ENCODE data around the gene SLC6A8. TPM values are rescaled to one million over a fixed set of nuclear protein-coding genes. Genes with fewer than 3 reads are reported as not detected.

The SLC6A8 gene
- total RNA-seq, 1 donor from 2014 or later, result 74.1 TPM

GRCh38 chrX:153642655-153643430 lies 44.9 kb upstream of the SLC6A8 start:
- Mint-ChIP-seq H3K27me3 (ENCODE audit: unreplicated experiment) (peaks cover 26% of the 10 kb centered on the region), H3K36me3 (ENCODE audit: unreplicated experiment) (no peaks in the 10 kb centered on the region), H3K27ac (ENCODE audit: unreplicated experiment) (no peak overlapping the region), H3K4me3 (ENCODE audit: unreplicated experiment) (peak overlapping the region; percentile 45), H3K4me1 (ENCODE audit: unreplicated experiment) (peaks cover 8% of the 10 kb centered on the region), H3K9me3 (ENCODE audit: unreplicated experiment) (no peaks in the 10 kb centered on the region)
- no peak for DNase-seq (ENCODE audit: extremely low spot score, unreplicated experiment)
- TF ChIP-seq, protein P1, sequence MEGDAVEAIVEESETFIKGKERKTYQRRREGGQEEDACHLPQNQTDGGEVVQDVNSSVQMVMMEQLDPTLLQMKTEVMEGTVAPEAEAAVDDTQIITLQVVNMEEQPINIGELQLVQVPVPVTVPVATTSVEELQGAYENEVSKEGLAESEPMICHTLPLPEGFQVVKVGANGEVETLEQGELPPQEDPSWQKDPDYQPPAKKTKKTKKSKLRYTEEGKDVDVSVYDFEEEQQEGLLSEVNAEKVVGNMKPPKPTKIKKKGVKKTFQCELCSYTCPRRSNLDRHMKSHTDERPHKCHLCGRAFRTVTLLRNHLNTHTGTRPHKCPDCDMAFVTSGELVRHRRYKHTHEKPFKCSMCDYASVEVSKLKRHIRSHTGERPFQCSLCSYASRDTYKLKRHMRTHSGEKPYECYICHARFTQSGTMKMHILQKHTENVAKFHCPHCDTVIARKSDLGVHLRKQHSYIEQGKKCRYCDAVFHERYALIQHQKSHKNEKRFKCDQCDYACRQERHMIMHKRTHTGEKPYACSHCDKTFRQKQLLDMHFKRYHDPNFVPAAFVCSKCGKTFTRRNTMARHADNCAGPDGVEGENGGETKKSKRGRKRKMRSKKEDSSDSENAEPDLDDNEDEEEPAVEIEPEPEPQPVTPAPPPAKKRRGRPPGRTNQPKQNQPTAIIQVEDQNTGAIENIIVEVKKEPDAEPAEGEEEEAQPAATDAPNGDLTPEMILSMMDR (IDR thresholded peaks at IDR 0.05), result no peak

DNA sequence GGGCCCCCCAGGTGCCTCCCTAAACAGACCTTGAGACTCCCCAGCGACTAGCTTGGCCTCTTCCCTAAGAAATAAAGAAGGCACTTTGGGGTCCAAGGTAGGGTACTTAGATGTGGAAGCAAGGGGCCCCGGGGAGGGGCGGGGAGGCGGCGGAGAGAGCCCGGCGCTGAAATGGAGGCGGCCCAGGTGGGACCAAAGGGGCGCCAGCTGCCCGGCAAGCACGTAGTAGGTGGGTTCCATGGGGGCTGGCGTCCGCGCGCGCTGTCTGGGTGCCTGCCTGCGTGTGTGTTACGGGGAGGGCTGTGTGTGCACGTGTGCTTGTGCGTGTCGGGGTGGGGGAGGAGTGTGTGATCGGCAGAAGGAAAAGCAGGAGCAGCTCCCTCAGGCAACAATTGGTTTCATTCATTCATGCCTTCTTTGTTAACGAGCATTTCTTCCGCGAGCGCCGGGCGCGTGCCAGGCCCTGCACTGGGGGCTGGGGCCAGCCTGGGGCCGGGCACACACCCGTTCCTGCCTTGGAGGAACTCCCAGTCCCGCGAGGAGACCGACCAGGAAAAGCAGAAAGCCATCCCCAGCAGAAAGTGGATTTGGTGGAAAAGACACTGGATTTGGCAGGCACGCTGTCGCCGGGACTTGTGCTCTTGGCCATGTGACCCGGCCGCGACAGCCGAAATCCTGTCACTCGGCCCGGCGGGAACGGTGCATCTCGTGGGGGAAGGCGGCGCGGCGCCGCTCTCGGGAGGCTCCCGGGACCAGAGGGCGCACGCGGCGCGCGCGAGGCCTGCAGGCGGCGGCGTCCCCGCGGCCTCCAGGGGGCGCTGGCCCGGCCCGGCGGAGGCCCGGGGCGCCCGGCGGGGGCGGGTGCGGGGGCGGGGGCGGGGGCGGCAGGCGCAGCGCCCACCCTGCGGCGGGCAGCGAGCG lies 44.0 kb upstream of the SLC6A8 start:
- Mint-ChIP-seq H3K9me3 (ENCODE audit: unreplicated experiment) (no peaks in the 10 kb centered on the region), H3K4me1 (ENCODE audit: unreplicated experiment) (peaks cover 8% of the 10 kb centered on the region), H3K36me3 (ENCODE audit: unreplicated experiment) (no peaks in the 10 kb centered on the region), H3K4me3 (ENCODE audit: unreplicated experiment) (peak overlapping the region; percentile 55), H3K27ac (ENCODE audit: unreplicated experiment) (no peak overlapping the region), H3K27me3 (ENCODE audit: unreplicated experiment) (peaks cover 30% of the 10 kb centered on the region)
- DNase-seq (ENCODE audit: extremely low spot score, unreplicated experiment), result no peak
- TF ChIP-seq, protein P1 (IDR thresholded peaks at IDR 0.05), result peak; percentile 38

- Mint-ChIP-seq H3K4me3 (ENCODE audit: unreplicated experiment) (no peak overlapping the region), H3K27ac (ENCODE audit: unreplicated experiment) (no peak overlapping the region), H3K4me1 (ENCODE audit: unreplicated experiment) (peaks cover 8% of the 10 kb centered on the region), H3K36me3 (ENCODE audit: unreplicated experiment) (no peaks in the 10 kb centered on the region), H3K27me3 (ENCODE audit: unreplicated experiment) (peaks cover 31% of the 10 kb centered on the region), H3K9me3 (ENCODE audit: unreplicated experiment) (no peaks in the 10 kb centered on the region)
- no peak for DNase-seq (ENCODE audit: extremely low spot score, unreplicated experiment)
- TF ChIP-seq, protein P1 (IDR thresholded peaks at IDR 0.05), result no peak
Observed at GRCh38 chrX:153644356-153645125, 43.2 kb upstream of the SLC6A8 start.

DNA sequence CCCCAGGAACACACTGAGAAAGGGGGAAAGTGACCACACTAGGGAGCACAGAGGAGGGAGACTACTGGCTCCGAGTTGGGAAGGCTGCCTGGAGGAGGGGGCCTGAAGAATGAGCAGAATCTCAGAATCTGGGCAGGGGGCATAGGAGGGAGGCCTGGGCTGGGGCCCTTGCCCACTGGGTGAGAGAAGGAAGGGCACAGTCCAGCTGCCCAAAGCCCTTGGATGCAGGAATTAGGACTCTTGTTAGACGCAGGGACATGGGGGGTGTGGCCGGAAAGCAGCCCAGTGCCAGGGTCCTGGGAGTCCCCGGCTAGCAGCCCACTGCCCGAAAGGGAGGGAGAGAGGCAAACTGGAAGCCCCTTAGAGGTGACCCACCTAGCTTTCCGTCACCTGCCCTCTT lies 42.6 kb upstream of the SLC6A8 start:
- H3K27me3 Mint-ChIP-seq (ENCODE audit: unreplicated experiment), result peaks cover 31% of the 10 kb centered on the region
- TF ChIP-seq, protein P1 (IDR thresholded peaks at IDR 0.05), result no peak
- no peak for DNase-seq (ENCODE audit: extremely low spot score, unreplicated experiment)
- no peaks in the 10 kb centered on the region for H3K36me3 Mint-ChIP-seq (ENCODE audit: unreplicated experiment)
- H3K27ac Mint-ChIP-seq (ENCODE audit: unreplicated experiment), result no peak overlapping the region
- H3K4me3 Mint-ChIP-seq (ENCODE audit: unreplicated experiment), result no peak overlapping the region
- H3K4me1 Mint-ChIP-seq (ENCODE audit: unreplicated experiment), result peaks cover 8% of the 10 kb centered on the region
- H3K9me3 Mint-ChIP-seq (ENCODE audit: unreplicated experiment), result no peaks in the 10 kb centered on the region

Measured in osteocyte (in vitro differentiated cells).